NCI-H2029 treated with DMSO at 0.1 percent for 48 hours (cell line): ENCODE data around the gene CHRND.

Experiments
- DNase-seq: peaks from one replicate; lab custom pipeline; 2025; lab: John Stamatoyannopoulos, UW

The CHRND gene

DNA sequence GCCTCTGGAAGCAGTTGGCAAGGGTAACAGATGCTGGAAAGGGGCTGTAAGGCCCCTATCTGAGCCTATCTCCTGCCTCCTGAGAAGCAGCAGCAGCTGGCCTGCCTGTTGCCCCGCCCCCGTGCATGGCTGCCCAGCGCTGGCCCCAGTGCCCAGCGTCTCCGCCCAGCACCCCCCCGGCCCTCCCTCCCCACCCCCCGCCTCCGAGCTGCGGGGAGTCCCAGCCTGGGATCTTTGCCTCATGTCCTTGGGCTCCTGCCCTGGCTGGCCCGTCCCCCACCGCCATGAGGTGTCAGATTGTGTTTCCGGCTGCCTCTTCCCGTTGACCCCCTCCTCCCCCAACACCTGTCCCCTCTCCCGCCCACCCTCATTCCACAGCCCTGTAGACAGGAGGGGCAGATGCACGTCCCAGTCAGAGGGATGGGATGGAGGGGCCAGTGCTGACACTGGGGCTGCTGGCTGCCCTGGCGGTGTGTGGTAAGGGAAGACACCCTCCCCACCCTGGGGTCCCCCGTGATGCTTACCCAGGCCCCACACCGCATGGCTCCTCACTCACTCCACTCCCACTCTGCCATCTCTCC is at the start of gene CHRND:
Gene CHRND, plus strand, starts transcription at position 370 of the 581 bp plus-strand sequence. Its CDS starts 56 bp downstream, at position 426.
- DNase-seq = no peak

- no peak for DNase-seq
Measured at GRCh38 chr2:232476791-232477190, 49.2 kb upstream of the CHRND start.

GRCh38 chr2:232477751-232478510 is 48.0 kb upstream of the CHRND start:
- no peak for DNase-seq

DNA sequence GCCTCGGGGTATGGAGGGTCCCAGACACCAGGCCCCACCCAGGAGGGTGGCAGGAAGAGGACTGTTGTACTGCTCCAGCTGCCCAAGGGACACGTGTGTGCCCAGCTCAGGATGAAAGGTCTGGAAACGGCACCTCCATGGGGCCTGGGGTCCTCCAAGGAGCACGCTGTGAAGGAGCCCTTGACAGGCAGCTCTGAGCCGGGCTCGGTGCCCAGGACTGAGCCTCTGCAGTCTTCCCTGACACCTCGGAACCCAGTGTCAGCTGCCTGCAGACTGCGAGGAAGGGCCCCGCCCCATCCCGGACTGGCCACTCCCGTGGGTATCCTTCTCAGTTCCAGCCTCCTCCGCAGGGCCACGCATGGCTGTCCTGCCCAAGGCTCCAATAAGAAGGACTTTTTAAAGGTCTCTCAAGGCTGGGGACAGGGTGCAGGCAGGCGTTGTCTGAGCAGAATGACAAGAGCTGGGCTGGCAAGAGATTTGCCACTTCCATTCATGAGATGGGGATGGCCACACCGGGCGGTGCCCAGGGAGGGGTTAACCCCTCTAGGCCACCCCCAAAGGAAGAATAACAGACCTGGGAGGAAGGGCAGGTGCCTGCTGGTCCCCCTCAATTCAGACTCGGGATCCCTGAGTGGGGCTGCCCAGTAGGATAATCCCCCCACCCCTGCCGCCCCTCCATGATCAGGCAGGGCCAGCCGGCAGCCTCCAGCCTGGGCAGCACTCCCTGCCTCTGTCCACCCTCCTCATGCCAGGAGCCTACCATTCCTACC is 47.2 kb upstream of the CHRND start:
- DNase-seq = no peak

DNA sequence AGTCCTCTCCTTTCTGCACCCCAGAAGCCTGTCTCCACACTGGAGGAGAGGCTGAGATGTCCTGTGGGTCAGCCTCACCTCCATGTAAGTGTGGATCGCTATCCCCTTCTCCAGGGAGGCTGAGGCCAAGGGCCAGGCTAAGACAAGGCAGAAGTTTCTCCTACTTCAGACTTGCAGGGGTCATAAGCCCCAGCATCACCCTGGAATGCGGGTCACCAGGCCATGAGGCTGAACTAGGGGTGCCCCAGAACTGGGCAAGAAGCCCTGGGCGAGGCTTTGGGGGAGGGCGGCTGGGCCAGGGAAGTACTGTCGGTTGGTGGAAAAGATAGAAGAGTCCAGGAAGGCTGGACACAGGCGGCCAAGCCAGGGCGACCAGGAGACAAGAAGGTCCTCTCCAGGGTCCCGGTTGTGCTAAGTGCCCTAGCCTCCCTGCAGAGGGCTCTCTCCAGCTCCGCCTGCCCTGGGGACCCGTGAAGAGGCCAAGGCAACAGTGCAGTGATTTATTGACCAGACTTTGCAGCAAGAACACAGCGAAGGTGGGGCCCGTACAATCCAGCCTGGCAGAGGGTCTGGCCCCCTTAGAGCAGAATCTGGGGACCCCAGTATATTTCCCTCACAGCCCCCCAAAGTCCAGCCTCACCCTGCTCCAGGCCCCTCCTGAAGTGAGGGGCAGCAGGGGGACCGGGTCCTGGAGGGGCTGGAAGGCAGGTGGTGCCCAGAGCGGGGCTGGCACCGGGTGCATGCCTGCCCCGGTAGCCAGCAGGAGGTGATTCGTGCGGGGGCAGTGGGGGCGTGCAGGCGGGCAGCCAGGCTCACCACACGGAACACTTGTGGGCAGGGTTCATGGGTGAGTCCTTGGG is 46.4 kb upstream of the CHRND start:
- no peak for DNase-seq

- DNase-seq = no peak
Measured at GRCh38 chr2:232480201-232481190, 45.5 kb upstream of the CHRND start.

GRCh38 chr2:232481322-232482140 is 44.4 kb upstream of the CHRND start:
- DNase-seq = no peak

GRCh38 chr2:232482301-232483238 is 43.4 kb upstream of the CHRND start:
- DNase-seq = no peak

DNA sequence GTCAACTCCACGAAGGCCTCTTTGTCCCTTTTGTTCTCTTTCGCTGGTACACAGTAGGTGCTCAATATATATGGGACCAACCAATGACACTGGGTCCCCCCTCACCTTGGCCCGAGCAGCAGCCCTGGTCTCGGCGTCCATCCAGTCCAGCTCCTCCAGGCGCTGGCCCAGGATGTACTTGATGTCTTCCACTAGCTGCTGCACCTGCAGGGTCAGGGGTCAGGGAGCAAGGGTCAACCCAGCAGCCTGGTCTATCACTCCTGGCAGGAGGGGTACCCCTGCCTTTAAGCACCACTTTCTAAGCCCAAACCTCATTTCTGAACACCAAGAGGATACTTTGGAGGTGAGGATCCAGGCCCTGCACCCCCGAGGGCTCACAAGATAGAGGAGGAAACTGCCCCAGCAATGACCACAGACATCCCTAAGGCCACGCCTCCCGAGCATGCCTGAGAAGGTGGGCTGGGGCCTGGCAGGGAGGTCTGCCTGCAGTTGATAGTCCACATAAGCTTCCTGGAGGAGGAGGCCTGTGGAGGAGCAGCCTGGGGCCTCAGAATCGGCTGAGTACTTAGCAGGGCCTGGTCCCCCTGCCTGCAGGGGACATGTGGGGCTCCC is 42.5 kb upstream of the CHRND start:
- DNase-seq = no peak

DNA sequence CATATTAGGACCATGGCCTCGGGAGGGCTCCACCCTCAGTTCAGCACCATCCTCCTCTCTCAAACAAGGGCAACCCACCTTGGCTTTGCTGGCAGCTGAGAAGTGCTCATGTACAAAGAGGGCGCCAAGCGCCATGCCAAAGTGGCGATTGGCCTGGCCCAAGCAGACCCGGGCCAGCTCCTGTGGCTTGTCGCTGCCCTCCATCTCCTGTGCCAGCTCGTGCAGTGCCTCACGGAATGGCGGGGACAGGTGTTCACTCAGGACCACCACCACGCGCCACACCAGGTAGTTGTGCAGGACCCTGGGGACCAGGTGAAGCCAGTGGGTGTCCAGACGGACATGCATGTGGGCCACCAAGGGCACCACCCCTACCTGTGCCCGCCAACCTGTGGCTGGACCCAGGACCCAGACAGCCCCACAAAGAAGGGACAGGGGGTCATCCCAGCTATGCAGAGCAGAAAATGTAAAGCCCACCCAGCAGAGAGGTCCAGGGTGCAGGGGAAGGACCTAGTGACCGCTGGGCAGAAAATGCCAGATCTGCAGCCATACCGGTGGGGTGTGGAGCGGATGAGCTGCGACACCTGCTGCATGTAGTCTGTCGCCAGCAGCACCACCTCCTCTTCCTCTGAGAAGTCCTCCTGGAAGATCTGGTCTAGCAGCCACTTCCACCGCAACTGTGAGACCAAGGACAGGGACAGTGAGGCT is 41.9 kb upstream of the CHRND start:
- no peak for DNase-seq

DNA sequence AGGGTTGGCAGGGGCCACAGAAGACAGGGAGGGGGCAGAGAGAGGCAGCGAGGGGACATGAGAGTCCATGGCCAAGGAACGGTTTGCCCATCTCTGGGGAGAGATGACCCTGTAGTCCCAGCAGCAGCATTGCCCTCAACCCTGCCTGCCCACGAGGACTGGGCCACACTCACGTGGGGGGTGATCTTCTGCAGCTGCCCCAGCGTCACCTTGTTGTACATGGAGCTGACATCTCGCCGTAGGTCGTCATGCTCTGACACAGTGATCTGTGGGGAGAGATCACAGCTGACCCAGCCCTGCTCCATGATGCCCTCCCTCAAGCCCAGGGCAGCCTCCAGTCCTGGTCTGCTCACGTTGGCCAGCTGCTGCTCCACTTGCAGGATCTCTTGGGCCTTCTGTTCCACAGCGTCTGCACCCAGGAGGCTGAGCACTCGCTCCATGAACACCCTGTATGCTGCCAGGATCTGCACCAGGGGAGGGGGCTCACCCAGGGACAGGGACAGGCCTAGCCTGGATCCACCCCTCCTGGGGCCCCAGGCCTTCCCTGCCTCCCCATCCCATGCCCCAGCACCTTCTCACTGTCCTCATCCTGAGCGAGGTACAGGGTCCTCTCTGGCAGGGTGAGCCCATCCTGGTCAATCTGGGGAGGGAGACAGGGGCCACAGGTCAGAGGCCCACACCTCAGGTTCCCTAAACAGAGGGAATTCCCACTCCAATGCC is 41.2 kb upstream of the CHRND start:
- no peak for DNase-seq

- DNase-seq = no peak
Measured at GRCh38 chr2:232485348-232485756, 40.6 kb upstream of the CHRND start.

GRCh38 chr2:232485757-232486557 is 40.0 kb upstream of the CHRND start:
- no peak for DNase-seq

DNA sequence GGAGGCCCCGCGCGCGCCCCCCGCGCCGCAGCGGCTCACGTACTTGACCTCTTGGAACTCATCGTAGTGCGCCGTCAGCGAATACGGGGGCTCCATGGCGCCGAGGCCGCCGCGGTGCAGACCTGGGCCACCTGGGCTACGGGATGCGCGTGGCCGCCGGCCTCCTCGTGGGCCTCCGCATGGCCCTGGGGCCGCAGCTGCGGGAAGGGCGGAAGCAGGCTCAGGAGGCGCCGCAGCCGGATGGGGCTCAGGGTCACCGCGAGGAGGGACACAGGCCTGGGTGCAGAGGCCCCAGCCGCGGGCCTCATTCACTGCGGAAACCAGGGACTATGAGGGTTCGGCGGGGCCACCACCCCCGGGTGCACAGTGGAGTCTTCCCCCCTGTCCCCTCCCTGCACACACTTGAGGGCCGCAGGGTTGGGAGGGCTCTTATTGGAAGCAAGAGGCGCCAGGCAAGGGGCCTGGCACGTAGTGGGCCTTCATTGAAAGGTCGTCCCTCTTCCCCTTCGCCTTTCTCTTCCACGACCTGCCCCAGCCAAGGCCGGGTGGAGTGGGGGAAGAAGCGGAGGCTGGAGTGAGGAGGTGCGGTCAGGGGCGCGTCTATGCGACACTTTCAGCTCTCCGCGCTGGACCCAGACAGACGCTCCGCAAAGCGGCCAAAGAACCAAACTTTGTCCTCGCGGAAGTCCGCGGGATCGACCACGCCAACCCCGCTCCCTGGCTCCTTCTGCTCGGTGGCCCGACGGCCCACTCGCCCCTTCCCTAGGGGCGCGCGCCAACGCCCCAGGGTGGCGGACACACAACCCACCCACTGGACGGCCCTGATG is 39.2 kb upstream of the CHRND start:
- DNase-seq = no peak

- DNase-seq = no peak
Measured at GRCh38 chr2:232487385-232488096, 38.4 kb upstream of the CHRND start, which contains the start of gene ECEL1. ECEL1 (minus strand) TSS chr2:232487834; CDS start chr2:232486653, 1,181 bp downstream.
